Measurements from ENCODE around the gene C19orf38.

The C19orf38 gene

GRCh38 chr19:10913716-10914340 is 65.6 kb downstream of the C19orf38 start:
- no peak for DNase-seq

DNA sequence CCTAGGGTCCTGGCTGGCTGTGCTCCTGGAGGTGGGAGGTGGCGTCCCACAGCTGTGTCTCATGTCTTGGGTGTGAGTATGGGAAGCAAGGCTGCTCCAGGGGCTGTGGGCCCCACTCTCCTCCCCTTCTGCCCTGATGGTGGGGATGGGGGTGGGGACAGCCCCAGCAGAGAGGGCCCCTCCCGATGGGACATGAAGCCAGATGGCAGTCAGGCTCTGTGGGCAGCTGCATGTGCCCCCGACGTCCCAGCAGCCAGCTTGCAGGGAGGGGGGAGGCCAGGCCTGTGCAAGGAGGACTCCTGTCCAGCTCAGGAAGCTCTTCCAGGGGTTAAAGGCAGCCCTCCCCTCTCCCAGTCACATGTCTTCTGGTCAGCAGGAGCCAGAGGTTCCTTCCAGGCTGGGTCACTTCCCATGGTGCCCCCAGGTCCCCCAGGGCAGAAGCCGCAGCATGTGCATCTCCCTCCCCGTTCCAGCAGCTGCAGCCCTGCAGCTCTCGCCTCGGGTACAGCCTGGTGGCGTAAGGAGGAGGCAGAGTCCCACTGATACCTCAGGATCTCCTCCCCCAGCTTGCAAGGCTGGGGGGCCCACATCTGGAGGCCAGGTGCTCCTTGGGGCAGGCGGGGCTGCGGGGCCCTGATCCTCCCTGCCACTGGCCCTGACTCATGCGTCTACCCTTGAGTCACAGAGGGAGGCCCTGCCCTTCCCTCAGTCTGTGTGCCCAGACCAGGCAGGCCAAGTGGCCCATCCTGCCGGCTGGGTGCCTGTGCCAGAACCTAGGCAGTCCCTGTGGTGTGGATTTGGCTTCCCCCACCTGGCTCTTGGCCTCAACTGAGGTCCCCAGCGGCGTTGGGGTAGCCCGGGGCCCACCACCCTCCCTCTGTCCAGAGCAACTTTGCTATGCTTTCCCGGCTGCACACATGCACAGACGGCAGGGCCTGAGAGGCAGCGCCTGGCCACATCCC is 67.2 kb downstream of the C19orf38 start:
- no peak for DNase-seq

GRCh38 chr19:10916602-10917001 is 68.4 kb downstream of the C19orf38 start:
- DNase-seq = no peak

DNA sequence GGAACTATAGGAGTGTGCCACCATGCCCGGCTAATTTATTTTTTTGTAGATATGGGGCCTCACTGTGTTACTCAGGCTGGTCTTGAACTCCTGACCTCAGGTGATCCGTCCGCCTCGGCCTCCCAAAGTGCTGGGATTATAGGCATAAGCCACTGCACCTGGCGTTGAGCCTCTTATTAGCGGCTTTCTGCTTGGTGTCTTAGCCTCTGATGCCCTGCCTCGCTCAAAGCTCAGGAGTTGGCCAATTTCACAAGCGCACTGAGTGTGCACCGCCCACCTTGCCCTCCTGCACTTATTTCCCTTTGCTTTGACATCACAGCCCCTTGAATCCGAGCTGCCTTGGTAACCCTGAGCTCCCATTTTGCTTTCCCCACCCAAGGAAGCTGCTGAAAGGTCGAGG is 70.1 kb downstream of the C19orf38 start:
- no peak for DNase-seq

Data from NCI-H526 (cell line).